ENCODE data around the gene HPSE.
"Not testable (repeated sequence)": the region's sequence is repeated elsewhere in the genome, so short reads cannot be mapped to it uniquely, and the experiment has no call there.

HPSE gene

GRCh38 chr4:83335701-83336100 is 1.1 kb upstream of the HPSE start:
- DNase-seq (ENCODE audit: low spot score) (no peak), FAIRE-seq (no peak)

DNA sequence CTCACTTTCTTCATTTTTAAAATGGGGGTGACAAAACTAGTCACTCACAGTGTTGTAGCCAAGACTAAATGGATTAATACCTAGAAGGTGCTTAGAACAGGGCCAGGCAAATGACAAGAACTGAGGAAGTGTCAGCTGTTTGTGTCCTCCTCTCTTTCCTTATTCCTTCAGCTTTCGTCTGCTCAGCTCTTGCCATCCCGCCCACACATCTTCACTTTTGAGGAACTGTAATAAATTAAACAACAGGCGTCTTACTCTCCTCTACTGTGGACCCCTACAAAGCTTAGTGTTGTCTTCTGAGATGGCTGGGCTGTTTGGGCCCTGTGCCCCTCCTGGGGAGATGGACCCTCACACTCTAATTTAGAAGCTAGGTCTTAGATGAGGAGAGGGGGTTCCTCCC is 2.7 kb downstream of the HPSE start:
- DNase-seq (ENCODE audit: low spot score): no peak

GRCh38 chr4:83329521-83330110 is 5.0 kb downstream of the HPSE start:
- FAIRE-seq (no peak), DNase-seq (ENCODE audit: low spot score) (no peak)

More for the DNA sequence above, 2.7 kb downstream of the HPSE start:
- no peak for FAIRE-seq

DNA sequence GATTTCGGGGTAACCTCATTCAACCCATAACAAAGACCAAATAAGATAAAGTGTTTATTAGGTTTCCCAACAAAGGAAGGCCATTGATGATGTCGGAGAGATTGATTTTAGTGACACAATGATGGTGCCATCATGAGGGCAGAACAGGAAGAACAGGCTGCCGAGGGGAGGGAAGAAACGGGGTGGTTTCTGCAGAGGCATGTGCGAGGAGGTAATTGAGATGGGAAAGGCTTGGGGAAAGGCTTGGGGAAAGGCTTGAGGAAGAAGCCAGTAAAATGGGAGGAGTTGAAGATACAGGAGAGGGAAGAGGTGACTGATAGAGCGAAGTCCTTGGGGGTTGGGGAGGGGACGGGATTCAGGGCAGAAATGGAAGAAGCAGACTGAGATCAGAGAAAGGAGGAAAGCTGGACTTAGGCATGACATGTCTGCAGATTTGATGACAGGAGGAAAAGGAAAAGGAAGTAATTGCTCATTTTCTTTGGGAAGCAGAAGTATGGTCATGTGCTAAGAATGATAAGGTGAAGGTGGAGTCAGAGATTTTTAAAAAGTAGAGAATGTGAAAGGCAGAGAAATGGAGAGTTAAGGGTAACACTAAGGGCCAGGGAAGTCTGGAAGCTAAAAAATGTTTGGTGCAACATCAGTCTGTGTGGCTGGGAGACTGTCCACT is 6.0 kb downstream of the HPSE start:
- FAIRE-seq (no peak), DNase-seq (ENCODE audit: low spot score) (no peak)

GRCh38 chr4:83326546-83326945 is 8.1 kb downstream of the HPSE start:
- FAIRE-seq: no peak
- DNase-seq (ENCODE audit: low spot score): no peak

DNA sequence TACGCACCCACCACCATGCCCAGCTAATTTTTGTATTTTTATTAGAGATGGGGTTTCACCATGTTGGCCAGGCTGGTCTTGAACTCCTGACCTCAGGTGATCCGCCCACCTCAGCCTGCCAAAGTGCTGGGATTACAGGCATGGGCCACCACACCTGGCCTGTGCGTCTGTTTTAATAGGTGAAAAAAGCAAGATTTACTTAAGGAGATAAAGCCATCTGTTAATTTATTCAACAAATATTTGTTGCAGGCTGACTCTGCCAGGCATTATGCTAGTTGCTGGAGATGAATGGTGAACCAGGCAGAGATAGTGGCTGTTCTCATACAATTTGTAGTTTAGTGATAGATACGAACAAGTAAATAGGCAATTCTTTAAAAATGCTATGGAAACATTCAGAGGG is 9.3 kb downstream of the HPSE start:
- DNase-seq (ENCODE audit: low spot score); FAIRE-seq: not testable (repeated sequence)

DNA sequence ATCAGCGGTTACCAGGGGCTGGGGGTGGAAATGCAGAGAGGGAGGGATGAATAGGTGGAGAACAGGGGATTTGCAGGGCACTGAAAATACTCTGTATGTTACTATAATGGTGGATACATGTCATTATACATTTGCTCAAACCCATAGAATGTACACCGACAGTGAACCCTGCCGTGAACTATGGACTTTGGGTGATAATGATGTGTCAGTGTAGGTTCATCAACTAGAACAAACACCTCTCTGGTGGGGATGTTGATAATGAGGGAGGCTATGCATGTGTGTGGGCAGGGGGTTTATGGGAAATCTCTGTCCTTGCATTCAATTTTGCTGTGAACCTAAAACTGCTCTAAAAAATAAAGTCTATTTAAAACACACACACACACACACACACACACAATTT is 11.5 kb downstream of the HPSE start:
- FAIRE-seq (no peak), DNase-seq (ENCODE audit: low spot score) (no peak)

GRCh38 chr4:83320548-83320947 is 14.1 kb downstream of the HPSE start:
- DNase-seq (ENCODE audit: low spot score) (no peak), FAIRE-seq (no peak)

DNA sequence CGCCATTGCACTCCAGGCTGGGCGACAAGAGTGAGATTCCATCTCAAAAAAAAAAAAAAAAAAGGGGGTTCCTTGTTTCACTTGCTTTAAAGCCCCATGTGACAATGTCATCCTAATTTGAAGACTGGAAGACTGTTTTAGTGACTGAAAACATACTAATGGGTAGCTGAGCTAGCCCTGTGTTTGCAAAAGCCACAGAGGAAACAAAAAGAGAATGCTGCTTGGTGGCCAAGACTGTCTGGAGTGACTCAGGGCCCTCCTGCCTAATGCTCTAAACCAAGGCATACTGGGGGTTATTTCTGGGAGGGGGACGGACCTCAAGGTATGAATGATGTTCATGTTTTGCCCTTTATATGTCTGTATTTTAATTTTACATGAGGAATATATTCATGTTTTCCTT is 16.0 kb downstream of the HPSE start:
- FAIRE-seq: no peak

GRCh38 chr4:83317671-83318070 is 17.0 kb downstream of the HPSE start:
- no peak for FAIRE-seq
- DNase-seq (ENCODE audit: low spot score): no peak

More for the DNA sequence above, 16.0 kb downstream of the HPSE start:
- no peak for DNase-seq (ENCODE audit: low spot score)

DNA sequence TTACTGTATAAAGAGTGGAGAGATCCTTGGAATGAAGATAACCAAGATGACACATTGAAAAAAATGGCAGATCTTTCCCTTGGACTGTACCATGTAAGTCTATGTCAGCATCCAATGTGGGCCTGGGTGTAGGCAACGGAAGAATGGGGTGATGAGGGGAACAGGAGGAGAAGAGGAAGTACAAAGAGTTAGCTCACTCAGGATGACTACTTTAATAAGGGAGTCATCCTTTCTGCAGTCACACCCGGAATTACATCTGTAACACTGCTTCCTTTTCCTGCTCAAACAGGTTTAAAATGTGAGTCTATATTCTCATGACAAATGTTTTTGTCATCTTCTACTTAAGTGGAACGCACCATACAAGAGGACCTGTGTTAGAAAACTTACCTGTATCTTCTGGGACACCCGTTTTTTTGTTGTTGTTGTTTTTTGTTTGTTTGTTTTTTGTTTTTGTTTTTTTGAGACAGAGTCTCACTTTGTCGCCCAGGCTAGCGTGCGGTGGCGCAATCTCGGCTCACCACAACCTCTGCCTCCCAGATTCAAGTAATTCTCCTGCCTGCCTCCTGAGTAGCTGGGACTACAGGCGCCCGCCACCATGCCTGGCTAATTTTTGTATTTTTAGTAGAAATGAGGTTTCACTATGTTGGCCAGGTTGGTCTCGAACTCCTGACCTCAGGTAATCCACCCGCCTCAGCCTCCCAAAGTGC is 18.0 kb downstream of the HPSE start:
- FAIRE-seq: no peak
- no peak for DNase-seq (ENCODE audit: low spot score)

DNA sequence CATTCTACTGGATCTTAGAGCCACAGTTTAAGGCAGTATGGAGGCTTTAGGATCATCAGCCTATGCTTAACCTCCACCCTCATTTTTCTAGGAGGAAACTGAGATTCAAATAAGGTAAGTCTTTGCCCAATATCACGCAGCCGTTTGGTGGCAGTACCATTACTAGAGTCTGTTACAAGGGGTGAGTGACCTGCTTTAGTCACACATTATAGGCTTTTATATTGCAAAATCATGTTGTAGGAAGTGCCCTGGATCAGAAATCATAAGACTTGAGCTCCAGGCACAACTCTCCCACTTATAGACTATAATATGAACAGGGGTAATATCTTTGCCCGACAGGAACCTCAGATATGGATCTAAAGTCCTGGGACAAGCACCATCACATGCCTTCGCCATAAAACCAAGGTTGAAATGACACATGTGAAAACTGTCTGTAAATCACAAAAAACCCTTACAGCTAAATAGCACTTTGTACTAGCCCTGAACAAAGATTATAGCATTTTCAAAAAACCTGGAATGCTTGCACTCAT is 19.2 kb downstream of the HPSE start:
- DNase-seq (ENCODE audit: low spot score): no peak
- FAIRE-seq: no peak

DNA sequence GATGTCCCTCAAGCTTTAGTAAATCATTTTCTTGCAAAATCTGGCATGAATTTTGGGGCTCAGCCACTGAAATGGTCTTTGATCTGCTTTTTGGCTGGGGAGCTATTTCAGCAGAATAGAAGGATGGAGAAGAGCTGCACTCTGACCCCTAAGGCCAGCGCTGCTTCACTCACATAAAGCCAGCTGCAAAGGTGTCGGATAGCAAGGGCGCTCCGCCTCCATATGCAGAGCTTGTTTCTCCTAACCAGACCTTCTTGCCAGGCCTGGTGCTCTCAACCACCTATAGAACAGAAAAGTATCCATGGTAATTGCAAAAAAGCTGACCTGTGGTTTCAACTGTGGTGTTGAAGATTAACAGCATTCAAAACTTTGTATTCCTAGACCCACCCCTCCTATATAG is 26.0 kb downstream of the HPSE start:
- no peak for FAIRE-seq

GRCh38 chr4:83307920-83308319 is 26.7 kb downstream of the HPSE start:
- no peak for DNase-seq (ENCODE audit: low spot score)
- no peak for FAIRE-seq

More for the DNA sequence above, 26.0 kb downstream of the HPSE start:
- DNase-seq (ENCODE audit: low spot score): no peak

GRCh38 chr4:83305187-83305586 is 29.5 kb downstream of the HPSE start:
- DNase-seq (ENCODE audit: low spot score): no peak
- FAIRE-seq: no peak

GRCh38 chr4:83297548-83298260 is 36.9 kb downstream of the HPSE start:
- DNase-seq (ENCODE audit: low spot score) (no peak), FAIRE-seq (no peak)

DNA sequence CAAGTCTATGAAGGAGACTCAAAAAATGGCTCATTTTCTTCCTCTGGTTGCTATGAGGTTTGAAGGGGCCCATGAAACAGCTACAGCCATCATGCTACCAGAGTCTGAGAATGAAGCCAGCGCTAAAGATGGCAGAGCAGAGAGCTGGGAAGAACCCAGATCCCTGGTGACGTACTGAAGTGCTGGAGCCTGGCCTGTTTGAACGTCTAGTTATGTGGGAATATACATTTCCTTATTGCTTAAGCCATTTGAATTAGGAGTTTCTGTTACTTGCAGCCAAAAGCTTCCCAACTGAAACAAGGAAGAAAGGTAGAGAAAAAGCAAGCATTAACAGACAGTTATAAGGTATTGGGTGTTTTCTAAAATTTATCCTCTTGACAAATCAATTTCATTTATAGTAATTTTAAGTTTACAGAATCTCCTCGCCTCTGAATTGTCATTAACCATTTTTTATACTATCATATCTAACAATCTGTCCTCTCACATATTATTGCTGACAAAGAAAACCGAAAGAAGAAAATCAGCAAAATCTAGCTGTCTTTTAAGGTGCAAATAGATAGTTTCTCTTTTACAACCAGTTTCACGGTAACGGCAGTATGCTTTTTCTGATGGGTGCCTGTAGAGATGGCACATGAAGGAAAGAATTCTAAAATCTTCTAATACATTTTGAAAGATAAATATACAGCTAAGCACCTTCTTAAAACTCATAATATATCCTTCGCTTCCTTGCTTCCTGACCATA is 41.2 kb downstream of the HPSE start:
- DNase-seq (ENCODE audit: low spot score) (no peak), FAIRE-seq (no peak)

DNA sequence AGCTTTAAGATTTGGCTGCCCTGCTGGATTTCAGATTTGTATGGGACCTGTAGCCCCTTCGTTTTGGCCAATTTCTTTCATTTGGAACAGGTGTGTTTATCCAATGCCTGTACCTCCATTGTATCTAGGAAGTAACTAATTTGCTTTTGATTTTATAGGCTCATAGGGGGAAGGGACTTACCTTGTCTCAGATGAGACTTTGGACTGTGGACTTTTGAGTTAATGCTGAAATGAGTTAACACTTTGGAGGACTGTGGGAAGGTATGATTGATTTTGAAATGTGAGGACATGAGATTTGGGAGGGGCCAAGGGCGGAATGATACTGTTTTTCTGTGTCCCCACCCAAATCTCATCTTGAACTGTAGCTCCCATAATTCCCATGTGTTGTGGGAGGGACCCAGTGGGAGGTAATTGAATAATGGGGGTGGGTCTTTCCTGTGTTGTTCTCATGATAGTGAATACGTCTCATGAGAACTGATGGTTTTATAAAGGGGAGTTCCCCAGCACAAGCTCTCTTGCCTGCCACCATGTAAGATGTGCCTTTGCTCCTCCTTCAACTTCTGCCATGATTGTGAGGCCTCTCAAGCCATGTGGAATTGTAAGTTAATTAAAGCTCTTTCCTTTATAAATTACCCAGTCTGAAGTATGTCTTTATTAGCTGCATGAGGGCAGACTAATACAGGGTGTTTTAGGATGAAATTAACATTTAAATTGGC is 44.4 kb downstream of the HPSE start:
- not testable (repeated sequence) for DNase-seq (ENCODE audit: low spot score); FAIRE-seq

- not testable (repeated sequence) for FAIRE-seq; DNase-seq (ENCODE audit: low spot score)
These were observed 46.3 kb downstream of the HPSE start for GRCh38 chr4:83288381-83288780.

DNA sequence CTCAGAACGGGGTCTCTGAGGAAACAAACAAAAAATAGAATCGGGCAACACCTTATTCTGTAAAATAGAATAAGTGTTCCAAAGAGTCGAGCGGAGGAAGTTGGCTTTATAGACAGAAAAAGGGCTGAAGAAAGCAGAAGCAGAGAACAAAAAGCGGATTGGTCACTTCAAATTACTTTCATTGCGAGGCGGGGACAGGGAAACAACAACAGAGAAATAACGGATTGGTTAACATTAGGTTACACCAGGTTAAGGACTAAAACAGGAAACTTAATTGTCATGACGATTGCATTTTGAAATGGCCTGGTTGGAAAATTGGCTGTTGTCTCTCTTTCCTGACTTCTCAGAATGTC is 49.6 kb downstream of the HPSE start:
- DNase-seq (ENCODE audit: low spot score) (no peak), FAIRE-seq (no peak)

Measured in urothelium cell line (cell line).